Activated CD4-positive, alpha-beta T cell treated with anti-CD3 and anti-CD28 coated beads, Interleukin-2, amount 10 ng/mL, durations not matched to agents 24 days and 14 days (primary cell): ENCODE results near the gene ZC3H15. TPM values are rescaled to one million over a fixed set of nuclear protein-coding genes. Genes with fewer than 3 reads are reported as not detected.

Experiments used
- DNase-seq: peaks from one replicate; pipeline ENCODE4 v3.0.0; 2022
- H3K27ac Mint-ChIP-seq: one replicate; pipeline ENCODE4 v1.8.0; 2022; ENCODE audit warnings: mild to moderate bottlenecking, mixed read lengths
- H3K27me3 Mint-ChIP-seq: one replicate; pipeline ENCODE4 v1.8.0; 2022; ENCODE audit warnings: mixed read lengths
- H3K36me3 Mint-ChIP-seq: one replicate; pipeline ENCODE4 v1.8.0; 2022; ENCODE audit warnings: low read depth, mild to moderate bottlenecking, mixed read lengths
- H3K4me1 Mint-ChIP-seq: one replicate; pipeline ENCODE4 v1.8.0; 2021; ENCODE audit warnings: mixed read lengths
- H3K4me3 Mint-ChIP-seq: one replicate; pipeline ENCODE4 v1.8.0; 2022; ENCODE audit warnings: mild to moderate bottlenecking, moderate library complexity, mixed read lengths
- H3K9me3 Mint-ChIP-seq: one replicate; pipeline ENCODE4 v1.8.0; 2021; ENCODE audit warnings: mixed read lengths
- intact Hi-C: fragments of 100-400 bp; cut with micrococcal nuclease; formaldehyde crosslinking; loops from one replicate; pipeline ENCODE4 v1.15.1; 2023
- total RNA-seq: library from RNA; stranded (reverse); gene quantifications from 2 replicates; pipeline ENCODE4 v1.2.3, GENCODE V29; 2022

ZC3H15 gene
- total RNA-seq, 1 donor from 2014 or later, result 103 TPM

DNA sequence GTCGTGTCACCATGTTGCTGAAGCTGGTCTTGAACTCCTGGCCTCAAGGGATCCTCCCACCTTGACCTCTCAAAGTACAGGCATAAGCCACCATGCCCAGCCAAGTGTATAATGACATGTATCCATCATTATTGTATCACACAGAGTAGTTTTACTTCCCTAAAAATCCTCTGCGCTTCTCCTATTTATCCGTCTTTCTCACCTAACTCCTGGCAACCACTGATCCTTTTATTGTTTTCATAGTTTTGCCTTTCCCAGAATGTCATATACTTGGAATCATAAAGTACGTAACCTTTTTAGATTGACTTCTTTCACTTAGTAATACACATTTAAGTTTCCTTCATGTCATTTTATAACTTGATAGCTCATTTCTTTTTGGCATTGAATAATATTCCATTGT is 51.0 kb downstream of the ZC3H15 start:
- no peak overlapping the region for H3K4me3 Mint-ChIP-seq
- H3K27ac Mint-ChIP-seq, result no peak overlapping the region
- H3K4me1 Mint-ChIP-seq, result no peaks in the 10 kb centered on the region
- intact Hi-C loops, result no loop called here
- DNase-seq, result no peak
- H3K27me3 Mint-ChIP-seq, result peaks cover 16% of the 10 kb centered on the region
- no peaks in the 10 kb centered on the region for H3K36me3 Mint-ChIP-seq
- H3K9me3 Mint-ChIP-seq, result no peaks in the 10 kb centered on the region

- peaks cover 16% of the 10 kb centered on the region for H3K27me3 Mint-ChIP-seq
- H3K4me1 Mint-ChIP-seq, result no peaks in the 10 kb centered on the region
- intact Hi-C loops, result no loop called here
- no peak overlapping the region for H3K4me3 Mint-ChIP-seq
- no peaks in the 10 kb centered on the region for H3K36me3 Mint-ChIP-seq
- no peak for DNase-seq
- H3K27ac Mint-ChIP-seq, result no peak overlapping the region
- H3K9me3 Mint-ChIP-seq, result no peaks in the 10 kb centered on the region
Observed at GRCh38 chr2:186540941-186541340, 54.9 kb downstream of the ZC3H15 start.

GRCh38 chr2:186542002-186542401 is 55.9 kb downstream of the ZC3H15 start:
- intact Hi-C loops, result no loop called here
- Mint-ChIP-seq H3K4me1 (no peaks in the 10 kb centered on the region), H3K36me3 (no peaks in the 10 kb centered on the region), H3K27me3 (peaks cover 16% of the 10 kb centered on the region), H3K27ac (no peak overlapping the region), H3K4me3 (no peak overlapping the region), H3K9me3 (no peaks in the 10 kb centered on the region)
- DNase-seq, result no peak

DNA sequence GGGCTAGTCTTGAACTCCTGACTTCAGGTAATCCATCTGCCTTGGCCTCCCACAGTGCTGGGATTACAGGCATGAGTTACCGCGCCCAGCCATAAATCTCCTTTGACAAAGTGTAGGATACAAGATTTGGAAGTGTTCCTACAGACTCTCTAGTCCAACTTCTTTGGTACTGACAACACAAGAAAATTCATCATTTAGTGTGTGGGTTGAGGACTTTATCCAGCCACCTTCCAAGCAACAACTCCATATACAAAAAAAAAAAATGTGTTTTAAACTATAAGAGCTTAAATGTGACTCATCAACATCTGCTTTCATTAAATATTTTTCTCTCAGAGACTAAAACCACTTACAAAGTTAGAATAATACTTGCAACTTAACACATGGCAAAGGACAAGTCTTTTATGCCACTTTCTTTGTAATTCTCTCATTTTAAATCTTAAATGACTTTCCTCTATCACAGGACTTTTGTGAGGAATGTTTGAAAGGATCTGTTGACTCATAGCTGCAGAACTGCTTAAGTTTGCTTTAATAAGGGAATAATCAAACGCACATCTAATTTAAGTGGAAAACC is 57.6 kb downstream of the ZC3H15 start:
- no peaks in the 10 kb centered on the region for H3K36me3 Mint-ChIP-seq

GRCh38 chr2:186544255-186544675 is 58.2 kb downstream of the ZC3H15 start:
- no peak overlapping the region for H3K4me3 Mint-ChIP-seq
- no peaks in the 10 kb centered on the region for H3K4me1 Mint-ChIP-seq
- DNase-seq, result no peak
- peaks cover 11% of the 10 kb centered on the region for H3K27me3 Mint-ChIP-seq
- no peaks in the 10 kb centered on the region for H3K36me3 Mint-ChIP-seq
- intact Hi-C loops, result no loop called here
- H3K27ac Mint-ChIP-seq, result no peak overlapping the region
- no peaks in the 10 kb centered on the region for H3K9me3 Mint-ChIP-seq

More for the DNA sequence above, 57.6 kb downstream of the ZC3H15 start:
- no peaks in the 10 kb centered on the region for H3K9me3 Mint-ChIP-seq
- no peak for DNase-seq
- no peaks in the 10 kb centered on the region for H3K4me1 Mint-ChIP-seq
- peaks cover 12% of the 10 kb centered on the region for H3K27me3 Mint-ChIP-seq
- no peak overlapping the region for H3K4me3 Mint-ChIP-seq
- no peak overlapping the region for H3K27ac Mint-ChIP-seq
- intact Hi-C loops, result no loop called here

DNA sequence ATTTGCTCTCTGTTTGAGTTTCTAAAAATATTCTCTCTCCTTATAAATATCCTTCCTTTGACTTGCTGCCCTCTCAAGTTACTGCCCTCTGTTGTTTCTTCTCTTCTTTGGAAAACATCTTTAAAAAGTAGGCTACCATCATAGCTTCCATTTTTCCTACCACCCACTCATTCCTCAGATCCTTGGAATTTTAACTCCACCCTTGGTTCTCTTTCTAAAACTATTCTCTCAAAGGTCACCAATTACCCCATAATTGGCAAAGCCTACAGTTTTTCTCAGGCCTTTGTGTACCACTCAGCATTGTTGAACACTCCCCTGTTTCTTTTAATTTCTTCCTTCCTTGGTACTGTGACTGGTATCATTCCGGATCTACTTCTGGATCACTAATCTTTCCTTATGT is 60.8 kb downstream of the ZC3H15 start:
- Mint-ChIP-seq H3K9me3 (no peaks in the 10 kb centered on the region), H3K4me3 (no peak overlapping the region), H3K4me1 (no peaks in the 10 kb centered on the region), H3K27ac (no peak overlapping the region), H3K36me3 (no peaks in the 10 kb centered on the region), H3K27me3 (peaks cover 6% of the 10 kb centered on the region)
- no peak for DNase-seq
- intact Hi-C loops, result no loop called here

DNA sequence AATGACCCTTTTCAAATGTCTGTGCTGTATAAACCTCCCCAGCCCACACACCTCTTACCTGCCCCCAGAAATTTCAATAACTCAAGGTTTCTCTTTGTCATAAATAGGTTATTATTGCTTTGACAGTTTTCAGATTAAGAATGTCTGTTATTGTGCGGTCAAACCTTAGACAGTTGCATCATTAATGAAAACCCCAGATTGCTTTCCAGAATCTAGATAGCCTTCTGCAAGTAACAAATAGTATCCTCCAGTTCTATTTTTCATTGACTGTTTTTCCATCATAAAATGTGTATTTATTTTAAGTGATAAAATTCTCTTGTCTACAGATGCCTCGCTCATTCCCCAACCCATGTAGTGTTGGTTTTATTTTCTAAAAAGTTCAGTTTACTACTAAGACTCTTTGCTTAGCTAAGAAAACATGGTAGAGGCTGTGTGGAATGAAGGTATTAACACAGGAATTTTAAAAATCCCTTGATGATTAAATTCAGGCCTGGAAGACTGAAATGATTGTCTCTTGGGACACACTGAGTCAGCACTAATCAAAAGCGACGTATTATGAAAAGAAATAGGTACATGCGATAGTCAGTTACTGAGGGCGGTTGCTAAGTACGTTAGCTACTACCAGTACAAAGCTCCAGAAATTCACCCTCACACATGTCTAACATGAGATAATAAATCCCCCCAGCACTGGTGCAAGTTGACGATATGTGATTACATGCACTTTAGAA is 65.4 kb downstream of the ZC3H15 start:
- H3K27ac Mint-ChIP-seq, result no peak overlapping the region
- H3K4me1 Mint-ChIP-seq, result no peaks in the 10 kb centered on the region
- H3K9me3 Mint-ChIP-seq, result no peaks in the 10 kb centered on the region
- no peaks in the 10 kb centered on the region for H3K36me3 Mint-ChIP-seq
- no peak for DNase-seq
- intact Hi-C loops, result no loop called here
- H3K4me3 Mint-ChIP-seq, result no peak overlapping the region
- H3K27me3 Mint-ChIP-seq, result peaks cover 4% of the 10 kb centered on the region

DNA sequence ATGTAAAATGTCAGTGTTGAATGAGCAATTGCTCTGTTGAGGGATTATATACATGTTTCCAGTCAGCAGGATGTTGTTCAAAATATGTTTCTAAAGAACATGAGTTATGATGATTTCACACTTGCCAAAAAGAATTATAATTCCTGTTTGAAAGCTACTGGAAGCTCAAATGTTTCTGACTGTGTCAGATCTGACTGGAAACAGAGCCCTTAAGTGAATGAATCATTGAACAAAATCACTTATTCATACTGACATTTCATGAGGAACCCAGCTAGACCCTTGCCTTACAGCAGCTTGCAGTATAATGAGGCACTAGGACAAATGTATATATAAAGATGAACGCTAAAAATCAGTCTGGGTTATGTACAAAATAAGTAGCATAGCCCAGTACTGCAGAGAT is 68.4 kb downstream of the ZC3H15 start:
- intact Hi-C loops, result no loop called here
- Mint-ChIP-seq H3K36me3 (no peaks in the 10 kb centered on the region), H3K4me3 (no peak overlapping the region), H3K27ac (no peak overlapping the region), H3K27me3 (peaks cover 7% of the 10 kb centered on the region), H3K4me1 (no peaks in the 10 kb centered on the region), H3K9me3 (no peaks in the 10 kb centered on the region)
- no peak for DNase-seq

DNA sequence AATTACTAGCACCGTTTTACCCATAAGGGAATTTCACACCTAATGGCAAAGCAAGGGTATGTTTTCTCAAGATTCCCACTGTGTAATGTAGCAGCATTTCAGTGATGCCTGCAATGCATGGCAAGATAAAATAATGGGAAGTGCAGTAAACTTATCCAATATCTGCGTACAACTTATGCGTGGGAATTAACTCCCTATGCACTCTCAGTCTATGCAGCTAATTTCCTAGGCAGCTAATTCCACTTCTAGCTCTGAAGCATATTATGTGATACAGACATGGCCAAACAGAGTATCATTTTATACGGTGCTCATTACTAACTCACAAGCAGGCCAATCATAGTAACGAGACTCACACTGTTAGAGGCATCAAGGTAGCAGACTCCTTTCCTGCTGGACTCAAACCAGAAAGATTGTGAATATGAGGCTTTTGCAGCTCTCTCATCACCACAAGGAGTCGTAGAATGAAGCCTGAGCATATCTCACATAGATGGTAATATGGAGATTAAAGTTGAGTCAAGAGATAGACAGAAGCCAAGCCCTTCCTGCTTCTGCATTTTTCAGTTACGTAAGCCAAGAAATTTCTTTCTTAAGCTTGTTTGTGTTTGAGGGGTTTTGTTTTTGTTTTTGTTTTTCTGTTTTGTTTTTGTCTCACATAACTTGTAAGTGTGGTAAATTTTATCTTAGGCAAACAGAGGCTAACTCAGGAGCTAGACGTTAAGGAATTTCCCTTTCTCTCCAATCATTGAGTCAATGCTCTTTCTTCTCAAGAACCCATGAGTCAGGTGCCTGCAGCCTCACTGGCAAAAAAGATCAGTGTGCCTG is 69.0 kb downstream of the ZC3H15 start:
- H3K27me3 Mint-ChIP-seq, result peaks cover 7% of the 10 kb centered on the region
- no peak overlapping the region for H3K27ac Mint-ChIP-seq
- H3K4me3 Mint-ChIP-seq, result no peak overlapping the region
- no peak for DNase-seq
- intact Hi-C loops, result no loop called here
- no peaks in the 10 kb centered on the region for H3K36me3 Mint-ChIP-seq
- no peaks in the 10 kb centered on the region for H3K9me3 Mint-ChIP-seq
- no peaks in the 10 kb centered on the region for H3K4me1 Mint-ChIP-seq

GRCh38 chr2:186558512-186559276 is 72.6 kb downstream of the ZC3H15 start:
- no peak for DNase-seq
- Mint-ChIP-seq H3K27ac (no peak overlapping the region), H3K36me3 (no peaks in the 10 kb centered on the region), H3K4me1 (no peaks in the 10 kb centered on the region), H3K4me3 (no peak overlapping the region), H3K9me3 (no peaks in the 10 kb centered on the region), H3K27me3 (peaks cover 9% of the 10 kb centered on the region)
- intact Hi-C loops, result no loop called here

Other genes with a start within 250 kb of the ZC3H15 start
- gene ITGAV, start 103.8 kb downstream of the ZC3H15 start, total RNA-seq, result 6.9 and 8.1 TPM in 2 replicates
- gene FAM171B, start 207.8 kb downstream of the ZC3H15 start, total RNA-seq, result 0.33 and 0.43 TPM in 2 replicates